ENCODE measurements around the gene YIPF1.
"Not testable (repeated sequence)": the region's sequence is repeated elsewhere in the genome, so short reads cannot be mapped to it uniquely, and the experiment has no call there.

Gene YIPF1

GRCh38 chr1:53891678-53892077 is 2.1 kb upstream of the YIPF1 start:
- Histone ChIP-seq H3K9ac (ENCODE audit: low read length) (no peak overlapping the region), H3K27ac (ENCODE audit: low read depth, low read length) (no peak overlapping the region)

DNA sequence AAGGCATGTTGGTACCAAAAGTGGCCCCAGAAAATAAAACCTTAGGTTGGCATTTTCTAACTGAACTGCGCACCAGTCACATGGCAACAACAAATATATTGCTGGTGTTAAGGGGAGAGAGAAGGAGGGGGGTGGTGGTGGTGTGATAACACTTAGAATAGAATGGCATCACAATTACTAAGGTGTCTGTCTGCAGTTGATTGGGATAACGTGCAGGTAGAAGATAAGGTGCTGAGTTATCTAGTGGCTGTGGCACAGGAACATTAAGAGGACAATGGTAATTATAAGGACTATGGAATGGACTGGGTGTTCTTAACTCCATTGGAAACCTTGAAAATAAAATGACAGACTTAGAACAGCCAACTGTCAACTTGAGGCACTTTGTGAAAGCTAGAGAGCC is 1.4 kb upstream of the YIPF1 start:
- Histone ChIP-seq H3K4me1 (ENCODE audit: control insufficient read depth, insufficient read depth, low read length) (peaks cover 6% of the 10 kb centered on the region), H3K4me3 (ENCODE audit: low read length) (no peak overlapping the region), H3K9ac (ENCODE audit: low read length) (no peak overlapping the region), H3K27me3 (ENCODE audit: control insufficient read depth, insufficient read depth, low read length) (no peaks in the 10 kb centered on the region), H3K27ac (ENCODE audit: low read depth, low read length) (no peak overlapping the region), H3K36me3 (ENCODE audit: control insufficient read depth, insufficient read depth, low read length) (peaks cover 10% of the 10 kb centered on the region)

More at GRCh38 chr1:53891678-53892077, 2.1 kb upstream of the YIPF1 start:
- H3K4me3 ChIP-seq (ENCODE audit: low read length) = no peak overlapping the region
- peaks cover 8% of the 10 kb centered on the region for H3K36me3 ChIP-seq (ENCODE audit: control insufficient read depth, insufficient read depth, low read length)
- H3K4me1 ChIP-seq (ENCODE audit: control insufficient read depth, insufficient read depth, low read length) = peaks cover 6% of the 10 kb centered on the region
- no peaks in the 10 kb centered on the region for H3K27me3 ChIP-seq (ENCODE audit: control insufficient read depth, insufficient read depth, low read length)

DNA sequence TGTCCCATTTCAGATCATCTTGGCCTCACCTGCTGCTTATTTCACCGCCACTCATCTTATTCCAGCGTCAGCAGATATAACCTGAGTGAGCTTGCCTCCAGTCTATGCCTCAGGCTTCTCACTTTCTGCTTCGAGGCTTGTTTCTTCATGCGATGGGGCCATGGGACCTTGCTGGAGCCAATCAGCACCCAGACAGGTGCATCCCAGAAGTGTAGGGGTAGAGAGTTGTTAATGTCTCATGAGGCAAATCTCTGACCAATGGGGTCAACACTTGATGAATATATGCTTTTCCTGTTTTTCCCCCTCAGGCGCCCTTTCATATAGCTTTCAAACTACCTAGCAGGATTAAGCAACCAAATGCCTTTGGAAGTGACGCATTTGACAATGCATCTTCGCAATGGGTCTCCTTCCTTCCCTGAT is 935 bp upstream of the YIPF1 start:
- H3K27ac ChIP-seq (ENCODE audit: low read depth, low read length) = no peak overlapping the region
- peaks cover 6% of the 10 kb centered on the region for H3K4me1 ChIP-seq (ENCODE audit: control insufficient read depth, insufficient read depth, low read length)
- H3K36me3 ChIP-seq (ENCODE audit: control insufficient read depth, insufficient read depth, low read length) = peaks cover 10% of the 10 kb centered on the region
- H3K9ac ChIP-seq (ENCODE audit: low read length) = no peak overlapping the region
- H3K4me3 ChIP-seq (ENCODE audit: low read length) = peak overlapping the region; percentile 100
- no peaks in the 10 kb centered on the region for H3K27me3 ChIP-seq (ENCODE audit: control insufficient read depth, insufficient read depth, low read length)

GRCh38 chr1:53888681-53889080 is 916 bp downstream of the YIPF1 start:
- H3K27ac ChIP-seq (ENCODE audit: low read depth, low read length) = no peak overlapping the region
- no peak overlapping the region for H3K4me3 ChIP-seq (ENCODE audit: low read length)
- peaks cover 10% of the 10 kb centered on the region for H3K36me3 ChIP-seq (ENCODE audit: control insufficient read depth, insufficient read depth, low read length)
- H3K9ac ChIP-seq (ENCODE audit: low read length) = no peak overlapping the region
- H3K27me3 ChIP-seq (ENCODE audit: control insufficient read depth, insufficient read depth, low read length) = no peaks in the 10 kb centered on the region
- H3K4me1 ChIP-seq (ENCODE audit: control insufficient read depth, insufficient read depth, low read length) = peaks cover 6% of the 10 kb centered on the region

- not testable (repeated sequence) for H3K36me3 ChIP-seq (ENCODE audit: control insufficient read depth, insufficient read depth, low read length); H3K4me3 ChIP-seq (ENCODE audit: low read length); H3K27ac ChIP-seq (ENCODE audit: low read depth, low read length); H3K9ac ChIP-seq (ENCODE audit: low read length); H3K4me1 ChIP-seq (ENCODE audit: control insufficient read depth, insufficient read depth, low read length); H3K27me3 ChIP-seq (ENCODE audit: control insufficient read depth, insufficient read depth, low read length)
These were observed 6.0 kb downstream of the YIPF1 start for GRCh38 chr1:53883600-53883999.

DNA sequence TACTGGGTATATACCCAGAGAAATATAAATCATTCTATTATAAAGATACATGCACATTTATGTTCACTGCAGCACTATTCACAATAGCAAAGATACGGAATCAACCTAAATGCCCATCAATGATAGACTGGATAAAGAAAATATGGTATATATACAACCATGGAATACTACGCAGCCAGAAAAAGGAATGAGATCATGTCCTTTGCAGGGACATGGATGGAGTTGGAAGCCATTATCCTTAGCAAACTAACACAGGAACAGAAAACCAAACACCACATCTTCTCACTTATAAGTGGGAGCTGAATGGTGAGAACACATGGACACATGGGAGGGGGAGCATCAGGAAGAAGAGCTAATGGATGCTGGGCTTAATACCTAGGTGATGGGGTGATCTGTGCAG is 7.7 kb downstream of the YIPF1 start:
- not testable (repeated sequence) for H3K4me1 ChIP-seq (ENCODE audit: control insufficient read depth, insufficient read depth, low read length); H3K27me3 ChIP-seq (ENCODE audit: control insufficient read depth, insufficient read depth, low read length); H3K9ac ChIP-seq (ENCODE audit: low read length); H3K4me3 ChIP-seq (ENCODE audit: low read length); H3K27ac ChIP-seq (ENCODE audit: low read depth, low read length)
- peaks cover 12% of the 10 kb centered on the region for H3K36me3 ChIP-seq (ENCODE audit: control insufficient read depth, insufficient read depth, low read length)

- H3K9ac ChIP-seq (ENCODE audit: low read length) = no peak overlapping the region
- no peak overlapping the region for H3K4me3 ChIP-seq (ENCODE audit: low read length)
- H3K27ac ChIP-seq (ENCODE audit: low read depth, low read length) = no peak overlapping the region
- H3K4me1 ChIP-seq (ENCODE audit: control insufficient read depth, insufficient read depth, low read length) = no peaks in the 10 kb centered on the region
- peaks cover 10% of the 10 kb centered on the region for H3K36me3 ChIP-seq (ENCODE audit: control insufficient read depth, insufficient read depth, low read length)
- H3K27me3 ChIP-seq (ENCODE audit: control insufficient read depth, insufficient read depth, low read length) = no peaks in the 10 kb centered on the region
These were observed 11.0 kb downstream of the YIPF1 start for GRCh38 chr1:53878492-53879105.

DNA sequence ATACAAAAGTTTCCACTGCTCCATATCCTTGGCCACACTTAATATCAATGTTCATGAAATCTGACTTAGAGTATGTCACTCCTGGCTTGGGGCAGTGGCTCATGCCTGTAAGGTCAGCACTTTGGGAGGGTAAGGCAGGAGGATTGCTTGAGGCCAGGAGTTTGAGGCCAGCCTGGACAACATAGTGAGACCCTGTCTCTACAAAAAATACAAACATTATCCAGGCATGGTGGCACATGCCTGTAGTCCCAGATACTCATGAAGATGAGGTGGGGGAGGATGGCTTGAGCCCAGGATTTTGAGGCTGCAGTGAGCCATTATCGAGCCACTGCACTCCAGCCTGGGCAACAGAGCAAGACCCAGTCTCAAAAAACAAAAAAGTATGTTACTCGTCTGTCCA is 14.4 kb downstream of the YIPF1 start:
- not testable (repeated sequence) for H3K4me3 ChIP-seq (ENCODE audit: low read length); H3K9ac ChIP-seq (ENCODE audit: low read length); H3K27me3 ChIP-seq (ENCODE audit: control insufficient read depth, insufficient read depth, low read length); H3K27ac ChIP-seq (ENCODE audit: low read depth, low read length); H3K4me1 ChIP-seq (ENCODE audit: control insufficient read depth, insufficient read depth, low read length)
- H3K36me3 ChIP-seq (ENCODE audit: control insufficient read depth, insufficient read depth, low read length) = peaks cover 20% of the 10 kb centered on the region

- Histone ChIP-seq H3K27me3 (ENCODE audit: control insufficient read depth, insufficient read depth, low read length) (no peaks in the 10 kb centered on the region), H3K9ac (ENCODE audit: low read length) (no peak overlapping the region), H3K27ac (ENCODE audit: low read depth, low read length) (no peak overlapping the region), H3K4me1 (ENCODE audit: control insufficient read depth, insufficient read depth, low read length) (no peaks in the 10 kb centered on the region), H3K36me3 (ENCODE audit: control insufficient read depth, insufficient read depth, low read length) (peaks cover 15% of the 10 kb centered on the region), H3K4me3 (ENCODE audit: low read length) (no peak overlapping the region)
These were observed 17.7 kb downstream of the YIPF1 start for GRCh38 chr1:53871773-53872484.

DNA sequence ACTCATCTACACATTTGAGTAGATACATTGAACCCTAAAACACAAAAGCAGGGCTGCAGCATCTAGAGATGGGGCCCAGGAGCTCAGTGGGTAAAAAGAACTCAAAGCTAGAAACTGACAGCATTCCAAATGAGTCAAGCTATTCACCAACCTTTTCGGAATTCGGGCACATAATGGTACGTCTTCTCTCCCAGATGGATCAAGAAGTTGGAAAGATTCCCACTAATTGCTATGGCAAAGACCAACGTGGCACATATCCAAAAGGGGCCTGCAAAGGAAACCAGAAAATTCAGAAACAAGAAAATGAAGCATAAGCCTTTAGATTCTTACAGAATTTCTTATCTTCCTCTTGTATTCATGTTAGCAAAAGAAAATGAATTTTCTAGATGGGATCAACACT is 18.4 kb downstream of the YIPF1 start:
- H3K27me3 ChIP-seq (ENCODE audit: control insufficient read depth, insufficient read depth, low read length) = no peaks in the 10 kb centered on the region
- H3K4me3 ChIP-seq (ENCODE audit: low read length) = no peak overlapping the region
- no peak overlapping the region for H3K9ac ChIP-seq (ENCODE audit: low read length)
- H3K4me1 ChIP-seq (ENCODE audit: control insufficient read depth, insufficient read depth, low read length) = no peaks in the 10 kb centered on the region
- peaks cover 14% of the 10 kb centered on the region for H3K36me3 ChIP-seq (ENCODE audit: control insufficient read depth, insufficient read depth, low read length)
- H3K27ac ChIP-seq (ENCODE audit: low read depth, low read length) = no peak overlapping the region

GRCh38 chr1:53869454-53870117 is 20.0 kb downstream of the YIPF1 start:
- Histone ChIP-seq H3K36me3 (ENCODE audit: control insufficient read depth, insufficient read depth, low read length) (peaks cover 14% of the 10 kb centered on the region), H3K27ac (ENCODE audit: low read depth, low read length) (no peak overlapping the region), H3K4me3 (ENCODE audit: low read length) (no peak overlapping the region), H3K4me1 (ENCODE audit: control insufficient read depth, insufficient read depth, low read length) (no peaks in the 10 kb centered on the region), H3K27me3 (ENCODE audit: control insufficient read depth, insufficient read depth, low read length) (no peaks in the 10 kb centered on the region), H3K9ac (ENCODE audit: low read length) (no peak overlapping the region)

DNA sequence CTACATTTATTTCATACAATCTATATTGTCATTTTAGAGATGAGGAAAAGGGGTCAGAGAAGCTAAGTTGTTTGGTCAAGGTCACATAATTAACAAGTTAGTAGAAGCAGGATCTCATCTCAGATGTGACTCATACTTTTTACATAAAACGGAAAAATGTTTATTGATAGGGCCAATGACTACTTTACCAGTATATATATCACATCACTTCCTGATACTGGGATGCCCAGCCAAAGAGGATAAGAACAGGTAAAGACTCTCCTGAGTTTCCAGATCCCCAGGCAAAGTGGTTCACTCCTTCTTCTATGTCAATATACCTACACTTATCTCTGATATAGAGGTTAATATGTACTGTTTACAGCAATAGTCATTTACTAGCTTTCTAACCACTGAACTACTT is 21.0 kb downstream of the YIPF1 start:
- H3K9ac ChIP-seq (ENCODE audit: low read length) = no peak overlapping the region
- H3K27ac ChIP-seq (ENCODE audit: low read depth, low read length) = no peak overlapping the region
- peaks cover 14% of the 10 kb centered on the region for H3K36me3 ChIP-seq (ENCODE audit: control insufficient read depth, insufficient read depth, low read length)
- no peaks in the 10 kb centered on the region for H3K27me3 ChIP-seq (ENCODE audit: control insufficient read depth, insufficient read depth, low read length)
- H3K4me1 ChIP-seq (ENCODE audit: control insufficient read depth, insufficient read depth, low read length) = no peaks in the 10 kb centered on the region
- H3K4me3 ChIP-seq (ENCODE audit: low read length) = no peak overlapping the region
